Stimulated activated naive CD8-positive, alpha-beta T cell treated with anti-CD3 and anti-CD28 coated beads, Interleukin-15, Interleukin-2, amounts not matched to agents 100 ng/mL and 50 ng/mL, for 24 hours (primary cell): Measurements from ENCODE around the gene GZMM.
A peak's percentile ranks its signal among the peaks of the same experiment; 100 is the strongest.

Experiments
- H3K27ac Mint-ChIP-seq: one replicate; pipeline ENCODE4 v1.8.0; 2021; ENCODE audit warnings: mild to moderate bottlenecking, mixed read lengths
- H3K27me3 Mint-ChIP-seq: one replicate; pipeline ENCODE4 v1.8.0; 2021; ENCODE audit warnings: mixed read lengths
- H3K36me3 Mint-ChIP-seq: one replicate; pipeline ENCODE4 v1.8.0; 2021; ENCODE audit warnings: low read depth, mixed read lengths
- H3K4me1 Mint-ChIP-seq: one replicate; pipeline ENCODE4 v1.8.0; 2021; ENCODE audit warnings: low read depth, mixed read lengths
- H3K4me3 Mint-ChIP-seq: one replicate; pipeline ENCODE4 v1.8.0; 2021; ENCODE audit warnings: mild to moderate bottlenecking, mixed read lengths
- H3K9me3 Mint-ChIP-seq: one replicate; pipeline ENCODE4 v1.8.0; 2021; ENCODE audit warnings: mixed read lengths

Gene GZMM

DNA sequence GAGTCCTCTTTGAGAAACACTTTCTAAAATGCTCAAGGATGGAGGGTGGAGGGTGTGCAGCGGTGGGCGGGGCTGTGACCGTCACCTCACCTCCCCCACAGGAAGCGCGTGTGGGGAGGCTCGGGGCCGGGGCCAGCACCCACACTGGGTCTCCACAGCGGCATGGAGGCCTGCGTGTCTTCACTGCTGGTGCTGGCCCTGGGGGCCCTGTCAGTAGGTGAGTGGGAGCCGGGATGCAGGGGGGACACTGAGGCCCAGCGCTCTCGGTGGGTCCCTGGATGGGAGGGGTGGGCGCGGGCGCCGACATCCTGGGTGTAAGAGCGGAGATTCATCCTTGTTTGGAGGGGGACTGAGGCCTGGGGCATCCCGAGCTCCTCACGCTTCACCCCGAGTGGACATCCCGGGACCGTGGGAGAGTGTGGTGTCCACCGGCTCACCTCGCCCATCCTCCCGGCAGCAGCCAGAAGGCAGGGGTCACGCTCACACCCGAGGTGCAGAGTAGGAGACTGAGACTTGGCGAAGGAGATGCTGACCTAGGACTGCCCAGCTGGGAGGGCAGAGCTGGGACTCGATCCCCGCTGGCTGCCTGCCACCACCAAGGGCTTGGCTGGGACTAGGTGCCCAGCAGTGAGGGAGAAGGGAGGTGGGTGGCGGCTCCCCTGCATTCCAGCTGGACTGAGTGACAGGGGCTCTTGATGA, at the start of gene GZMM:
TSS of gene GZMM (plus strand) at position 144 of the 699 bp plus-strand sequence. CDS start at position 163, 19 bp downstream.
- Mint-ChIP-seq H3K36me3 (no peaks in the 10 kb centered on the region), H3K27me3 (no peaks in the 10 kb centered on the region), H3K4me1 (peaks cover 18% of the 10 kb centered on the region), H3K4me3 (peak within 1 kb of the TSS; percentile 85), H3K9me3 (no peaks in the 10 kb centered on the region), H3K27ac (peak within 1 kb of the TSS; percentile 83)

DNA sequence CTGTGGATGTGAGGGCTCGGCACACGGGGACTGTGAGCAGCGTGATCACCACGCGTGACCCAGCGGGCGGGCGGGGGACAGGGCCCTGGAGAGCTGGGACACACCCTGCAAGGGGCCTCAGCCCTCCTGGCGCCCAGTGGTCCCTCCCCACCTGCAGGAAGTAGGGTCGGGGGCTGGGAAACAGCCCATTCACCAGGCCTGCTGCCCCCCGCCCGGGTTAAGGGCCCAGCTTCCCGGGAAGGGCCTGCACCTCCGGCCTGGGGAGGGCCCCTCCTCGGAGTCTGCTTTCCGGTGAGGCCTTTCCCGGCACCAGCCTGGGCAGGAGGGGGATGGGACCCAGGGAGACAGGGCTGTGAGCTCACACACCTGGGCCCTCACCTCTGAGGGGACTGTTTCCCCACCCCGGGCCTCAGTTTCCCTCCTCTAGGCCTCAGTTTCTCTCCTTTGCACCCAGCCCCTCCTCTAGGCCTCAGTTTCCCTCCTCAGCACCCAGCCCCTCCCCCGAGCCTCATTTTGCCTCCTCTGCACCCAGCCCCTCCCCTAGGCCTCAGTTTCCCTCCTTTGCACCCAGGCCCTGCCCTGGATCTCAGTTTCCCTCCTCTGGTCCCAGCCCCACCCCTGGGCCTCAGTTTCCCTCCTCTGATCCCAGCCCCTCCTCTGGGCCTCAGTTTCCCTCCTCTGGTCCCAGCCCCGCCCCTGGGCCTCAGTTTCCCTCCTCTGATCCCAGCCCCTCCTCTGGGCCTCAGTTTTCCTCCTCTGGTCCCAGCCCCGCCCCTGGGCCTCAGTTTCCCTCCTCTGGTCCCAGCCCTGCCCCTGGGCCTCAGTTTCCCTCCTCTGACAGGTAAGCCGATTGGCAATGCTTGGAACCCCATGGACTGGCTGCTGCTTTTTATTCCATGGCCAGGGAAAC, 49.4 kb upstream of the GZMM start:
- Mint-ChIP-seq H3K4me1 (peaks cover 17% of the 10 kb centered on the region), H3K27me3 (peaks cover 5% of the 10 kb centered on the region), H3K36me3 (no peaks in the 10 kb centered on the region), H3K9me3 (no peaks in the 10 kb centered on the region), H3K4me3 (no peak overlapping the region), H3K27ac (no peak overlapping the region)

DNA sequence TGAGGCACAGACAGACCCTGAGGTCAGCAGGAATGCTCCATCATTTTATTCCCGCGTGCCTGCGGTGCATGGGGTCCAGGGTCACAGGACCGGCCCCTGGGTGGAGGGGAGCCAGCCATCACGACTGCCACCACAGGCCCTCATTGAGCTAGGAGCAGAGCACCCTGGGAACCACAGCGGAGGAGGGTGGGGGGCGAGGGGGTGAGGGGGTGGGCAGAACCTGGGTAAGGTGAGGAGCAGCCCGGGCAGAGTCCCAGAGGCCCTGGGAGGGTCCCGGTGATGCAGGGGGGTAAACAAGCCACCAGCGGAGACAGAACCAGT, 48.8 kb upstream of the GZMM start:
- Mint-ChIP-seq H3K4me3 (no peak overlapping the region), H3K27me3 (peaks cover 7% of the 10 kb centered on the region), H3K36me3 (no peaks in the 10 kb centered on the region), H3K4me1 (peaks cover 11% of the 10 kb centered on the region), H3K27ac (no peak overlapping the region), H3K9me3 (no peaks in the 10 kb centered on the region)

DNA sequence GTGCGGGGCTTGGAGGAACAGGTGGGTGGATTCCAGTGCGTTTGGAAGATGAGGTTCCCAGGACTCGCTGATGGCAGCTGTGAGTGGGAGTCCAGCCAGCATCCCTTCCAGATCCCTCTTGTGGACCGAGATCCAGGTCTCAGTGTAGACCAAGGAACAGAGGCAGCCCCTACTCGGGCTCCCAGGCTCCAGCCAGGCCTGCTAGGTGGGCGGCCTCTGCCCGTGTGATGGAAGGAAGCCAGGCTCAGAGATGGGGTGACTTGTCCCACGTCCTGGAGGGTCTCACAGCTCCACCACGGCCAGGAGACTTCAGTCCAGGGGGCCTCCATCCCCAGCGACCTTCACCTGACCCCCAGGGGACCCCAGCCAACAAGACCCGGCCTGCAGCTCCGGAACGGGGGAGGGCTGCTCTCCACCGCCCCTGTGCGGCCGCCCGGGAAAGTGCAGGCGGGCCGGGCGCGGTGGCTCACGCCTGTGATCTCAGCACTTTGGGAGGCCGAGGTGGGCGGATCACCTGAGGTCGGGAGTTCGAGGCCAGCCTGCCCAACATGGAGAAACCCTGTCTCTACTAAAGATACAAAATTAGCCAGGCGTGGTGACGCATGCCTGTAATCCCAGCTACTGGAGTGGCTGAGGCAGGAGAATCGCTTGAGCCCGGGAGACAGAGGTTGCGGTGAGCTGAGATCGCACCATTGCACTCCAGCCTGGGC, 48.3 kb upstream of the GZMM start:
- no peak overlapping the region for H3K27ac Mint-ChIP-seq
- H3K27me3 Mint-ChIP-seq: peaks cover 7% of the 10 kb centered on the region
- no peaks in the 10 kb centered on the region for H3K9me3 Mint-ChIP-seq
- H3K4me3 Mint-ChIP-seq: no peak overlapping the region
- H3K36me3 Mint-ChIP-seq: no peaks in the 10 kb centered on the region
- H3K4me1 Mint-ChIP-seq: peaks cover 7% of the 10 kb centered on the region

DNA sequence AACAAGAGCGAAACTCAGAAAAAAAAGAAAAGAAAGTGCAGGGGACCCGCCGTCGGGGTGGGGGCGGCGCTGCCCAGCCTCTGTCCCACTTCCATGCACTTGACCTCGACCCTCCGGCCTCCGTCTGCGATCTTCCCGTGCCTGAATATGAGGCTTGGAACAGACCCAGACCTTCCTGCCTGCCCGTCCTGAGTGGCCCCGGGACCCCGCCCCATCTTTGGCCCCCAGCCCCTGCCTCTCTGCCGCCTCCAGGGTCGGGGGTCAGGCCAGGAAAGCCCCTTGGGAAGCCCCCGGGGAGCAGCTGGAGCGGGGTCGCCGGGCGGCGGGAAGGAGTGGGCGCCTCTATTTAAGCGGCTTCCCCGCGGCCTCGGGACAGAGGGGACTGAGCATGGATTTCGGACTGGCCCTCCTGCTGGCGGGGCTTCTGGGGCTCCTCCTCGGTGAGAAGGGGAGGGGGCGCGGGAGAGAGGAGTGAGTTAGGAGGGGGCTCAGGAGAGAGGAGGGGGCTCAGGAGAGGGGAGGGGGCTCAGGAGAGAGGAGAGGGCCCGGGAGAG, 47.7 kb upstream of the GZMM start, which contains the start of gene MADCAM1:
TSS of gene MADCAM1 (plus strand) at position 375 of the 554 bp plus-strand sequence. CDS start at position 389, 14 bp downstream.
- Mint-ChIP-seq H3K4me1 (peaks cover 7% of the 10 kb centered on the region), H3K9me3 (no peaks in the 10 kb centered on the region), H3K27ac (no peak within 1 kb of the TSS), H3K27me3 (peaks cover 7% of the 10 kb centered on the region), H3K4me3 (no peak within 1 kb of the TSS), H3K36me3 (no peaks in the 10 kb centered on the region)

DNA sequence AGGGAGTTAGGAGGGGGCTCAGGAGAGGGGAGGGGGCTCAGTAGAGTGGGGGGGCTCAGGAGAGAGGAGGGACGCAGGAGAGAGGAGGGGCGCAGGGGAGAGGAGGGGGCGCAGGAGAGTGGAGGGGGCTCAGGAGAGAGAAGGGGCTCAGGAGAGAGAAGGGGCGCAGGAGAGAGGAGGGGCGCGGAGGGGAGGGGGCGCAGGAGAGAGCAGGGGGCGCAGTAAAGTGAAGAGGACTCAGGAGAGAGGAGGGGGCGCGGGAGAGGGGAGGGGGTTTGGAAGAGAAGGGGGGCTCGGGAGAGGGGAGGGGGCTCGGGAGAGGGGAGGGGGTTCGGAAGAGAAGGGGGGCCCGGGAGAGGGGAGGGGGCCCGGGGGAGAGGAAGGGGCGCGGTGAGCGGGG, 46.9 kb upstream of the GZMM start:
- H3K4me3 Mint-ChIP-seq: no peak overlapping the region
- H3K27ac Mint-ChIP-seq: no peak overlapping the region
- peaks cover 7% of the 10 kb centered on the region for H3K4me1 Mint-ChIP-seq
- peaks cover 7% of the 10 kb centered on the region for H3K27me3 Mint-ChIP-seq
- H3K9me3 Mint-ChIP-seq: no peaks in the 10 kb centered on the region
- no peaks in the 10 kb centered on the region for H3K36me3 Mint-ChIP-seq

DNA sequence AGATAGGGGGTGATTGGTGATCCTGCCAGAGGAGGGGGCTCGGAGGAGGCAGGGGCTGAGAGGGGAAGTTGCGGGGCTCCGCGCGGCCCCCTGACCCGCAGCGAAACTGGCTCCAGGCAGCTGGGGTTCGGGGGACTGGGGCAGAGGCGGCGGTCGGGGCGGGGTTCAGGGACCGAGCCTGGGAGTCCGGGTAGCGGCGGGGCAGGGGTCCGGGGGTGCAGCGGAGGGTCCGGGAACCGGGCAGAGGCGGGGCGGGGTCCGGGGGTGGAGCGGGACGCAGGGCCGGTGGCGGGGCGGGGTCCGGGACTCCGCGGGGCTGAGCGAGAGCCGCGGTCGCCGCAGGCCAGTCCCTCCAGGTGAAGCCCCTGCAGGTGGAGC, 46.4 kb upstream of the GZMM start:
- H3K4me3 Mint-ChIP-seq: no peak overlapping the region

DNA sequence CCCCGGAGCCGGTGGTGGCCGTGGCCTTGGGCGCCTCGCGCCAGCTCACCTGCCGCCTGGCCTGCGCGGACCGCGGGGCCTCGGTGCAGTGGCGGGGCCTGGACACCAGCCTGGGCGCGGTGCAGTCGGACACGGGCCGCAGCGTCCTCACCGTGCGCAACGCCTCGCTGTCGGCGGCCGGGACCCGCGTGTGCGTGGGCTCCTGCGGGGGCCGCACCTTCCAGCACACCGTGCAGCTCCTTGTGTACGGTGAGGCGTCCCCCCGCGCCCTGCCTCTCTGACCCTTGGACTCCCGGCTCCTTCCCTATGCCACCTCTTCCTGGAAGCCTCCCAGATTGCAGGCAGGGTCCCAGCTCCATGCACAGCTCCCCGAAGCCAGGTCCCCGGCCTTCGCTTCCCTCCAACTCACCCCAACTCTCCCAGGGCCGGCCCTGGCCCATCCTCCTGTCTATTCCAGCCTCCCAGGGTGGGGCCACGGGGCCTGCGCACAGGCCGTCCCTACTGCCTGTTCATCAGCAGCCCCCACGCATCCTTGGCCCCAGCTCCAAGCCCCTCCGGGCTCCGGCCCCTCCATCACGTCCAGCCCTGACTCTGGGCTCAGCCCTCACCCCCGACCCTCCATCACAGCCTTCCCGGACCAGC, 45.9 kb upstream of the GZMM start:
- Mint-ChIP-seq H3K4me1 (peaks cover 13% of the 10 kb centered on the region), H3K27ac (no peak overlapping the region), H3K9me3 (no peaks in the 10 kb centered on the region), H3K36me3 (no peaks in the 10 kb centered on the region), H3K27me3 (peaks cover 7% of the 10 kb centered on the region), H3K4me3 (no peak overlapping the region)

More for the DNA sequence above, 46.4 kb upstream of the GZMM start:
- H3K36me3 Mint-ChIP-seq: no peaks in the 10 kb centered on the region
- no peak overlapping the region for H3K27ac Mint-ChIP-seq
- H3K4me1 Mint-ChIP-seq: peaks cover 8% of the 10 kb centered on the region
- peaks cover 7% of the 10 kb centered on the region for H3K27me3 Mint-ChIP-seq
- no peaks in the 10 kb centered on the region for H3K9me3 Mint-ChIP-seq

DNA sequence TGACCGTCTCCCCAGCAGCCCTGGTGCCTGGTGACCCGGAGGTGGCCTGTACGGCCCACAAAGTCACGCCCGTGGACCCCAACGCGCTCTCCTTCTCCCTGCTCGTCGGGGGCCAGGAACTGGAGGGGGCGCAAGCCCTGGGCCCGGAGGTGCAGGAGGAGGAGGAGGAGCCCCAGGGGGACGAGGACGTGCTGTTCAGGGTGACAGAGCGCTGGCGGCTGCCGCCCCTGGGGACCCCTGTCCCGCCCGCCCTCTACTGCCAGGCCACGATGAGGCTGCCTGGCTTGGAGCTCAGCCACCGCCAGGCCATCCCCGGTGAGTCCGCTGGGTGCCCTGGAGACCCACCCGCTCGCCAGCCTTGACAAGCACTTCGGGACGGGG, 45.4 kb upstream of the GZMM start:
- Mint-ChIP-seq H3K4me1 (peaks cover 13% of the 10 kb centered on the region), H3K27me3 (peaks cover 7% of the 10 kb centered on the region), H3K27ac (no peak overlapping the region), H3K4me3 (no peak overlapping the region), H3K36me3 (no peaks in the 10 kb centered on the region), H3K9me3 (no peaks in the 10 kb centered on the region)

DNA sequence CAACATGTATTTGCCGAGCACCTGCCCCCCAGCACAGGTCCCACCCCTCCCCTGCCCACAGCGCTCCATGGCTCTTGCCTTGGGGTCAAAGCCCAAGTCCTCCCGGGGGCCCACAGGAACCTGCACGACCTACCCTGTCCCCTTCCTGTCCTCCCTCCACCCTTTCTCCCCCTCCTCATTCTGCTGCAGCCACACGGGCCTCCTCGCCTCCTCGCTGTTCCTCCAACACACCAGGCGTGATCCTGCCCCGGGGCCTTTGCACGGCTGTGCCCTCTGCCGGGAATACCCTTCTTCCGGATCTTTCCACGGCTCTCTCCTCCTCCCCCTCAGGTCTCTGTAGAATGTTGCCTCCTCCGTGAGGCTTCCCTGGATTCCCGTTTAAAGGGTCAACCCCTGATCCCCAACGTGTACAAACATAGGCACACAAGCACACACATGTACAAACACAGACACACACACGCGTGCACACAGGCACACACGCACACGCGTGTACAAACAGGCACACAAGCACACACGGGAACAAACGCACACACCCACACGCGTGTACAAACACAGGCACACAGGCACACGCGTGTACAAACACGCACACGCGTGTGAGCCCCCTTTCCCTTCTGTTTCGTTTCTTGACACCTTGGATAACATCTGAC, 44.8 kb upstream of the GZMM start:
- no peaks in the 10 kb centered on the region for H3K36me3 Mint-ChIP-seq
- H3K4me3 Mint-ChIP-seq: no peak overlapping the region
- no peaks in the 10 kb centered on the region for H3K9me3 Mint-ChIP-seq
- H3K27me3 Mint-ChIP-seq: peaks cover 7% of the 10 kb centered on the region
- H3K27ac Mint-ChIP-seq: no peak overlapping the region
- peaks cover 9% of the 10 kb centered on the region for H3K4me1 Mint-ChIP-seq

DNA sequence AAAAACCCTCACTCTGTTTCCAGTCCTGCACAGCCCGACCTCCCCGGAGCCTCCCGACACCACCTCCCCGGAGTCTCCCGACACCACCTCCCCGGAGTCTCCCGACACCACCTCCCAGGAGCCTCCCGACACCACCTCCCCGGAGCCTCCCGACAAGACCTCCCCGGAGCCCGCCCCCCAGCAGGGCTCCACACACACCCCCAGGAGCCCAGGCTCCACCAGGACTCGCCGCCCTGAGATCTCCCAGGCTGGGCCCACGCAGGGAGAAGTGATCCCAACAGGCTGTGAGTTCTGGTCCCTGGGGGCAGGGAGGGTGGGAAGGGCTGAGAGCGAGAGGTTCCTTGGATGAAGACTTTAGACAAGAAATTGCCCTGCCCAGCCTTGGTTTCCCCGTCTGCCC, 42.2 kb upstream of the GZMM start:
- H3K27me3 Mint-ChIP-seq: peaks cover 7% of the 10 kb centered on the region
- no peak overlapping the region for H3K4me3 Mint-ChIP-seq
- H3K27ac Mint-ChIP-seq: no peak overlapping the region
- no peaks in the 10 kb centered on the region for H3K9me3 Mint-ChIP-seq
- H3K4me1 Mint-ChIP-seq: peaks cover 9% of the 10 kb centered on the region
- H3K36me3 Mint-ChIP-seq: no peaks in the 10 kb centered on the region

DNA sequence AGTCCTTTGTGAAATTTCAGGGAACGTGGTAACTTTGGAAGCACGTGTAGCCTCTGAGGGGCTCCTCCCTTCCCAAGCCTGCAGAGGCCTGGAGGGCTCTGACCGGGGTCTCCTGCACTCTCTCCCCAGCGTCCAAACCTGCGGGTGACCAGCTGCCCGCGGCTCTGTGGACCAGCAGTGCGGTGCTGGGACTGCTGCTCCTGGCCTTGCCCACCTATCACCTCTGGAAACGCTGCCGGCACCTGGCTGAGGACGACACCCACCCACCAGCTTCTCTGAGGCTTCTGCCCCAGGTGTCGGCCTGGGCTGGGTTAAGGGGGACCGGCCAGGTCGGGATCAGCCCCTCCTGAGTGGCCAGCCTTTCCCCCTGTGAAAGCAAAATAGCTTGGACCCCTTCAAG, 39.2 kb upstream of the GZMM start:
- Mint-ChIP-seq H3K4me1 (peaks cover 26% of the 10 kb centered on the region), H3K36me3 (no peaks in the 10 kb centered on the region), H3K9me3 (no peaks in the 10 kb centered on the region), H3K4me3 (no peak overlapping the region), H3K27me3 (peaks cover under 1% of the 10 kb centered on the region), H3K27ac (no peak overlapping the region)

DNA sequence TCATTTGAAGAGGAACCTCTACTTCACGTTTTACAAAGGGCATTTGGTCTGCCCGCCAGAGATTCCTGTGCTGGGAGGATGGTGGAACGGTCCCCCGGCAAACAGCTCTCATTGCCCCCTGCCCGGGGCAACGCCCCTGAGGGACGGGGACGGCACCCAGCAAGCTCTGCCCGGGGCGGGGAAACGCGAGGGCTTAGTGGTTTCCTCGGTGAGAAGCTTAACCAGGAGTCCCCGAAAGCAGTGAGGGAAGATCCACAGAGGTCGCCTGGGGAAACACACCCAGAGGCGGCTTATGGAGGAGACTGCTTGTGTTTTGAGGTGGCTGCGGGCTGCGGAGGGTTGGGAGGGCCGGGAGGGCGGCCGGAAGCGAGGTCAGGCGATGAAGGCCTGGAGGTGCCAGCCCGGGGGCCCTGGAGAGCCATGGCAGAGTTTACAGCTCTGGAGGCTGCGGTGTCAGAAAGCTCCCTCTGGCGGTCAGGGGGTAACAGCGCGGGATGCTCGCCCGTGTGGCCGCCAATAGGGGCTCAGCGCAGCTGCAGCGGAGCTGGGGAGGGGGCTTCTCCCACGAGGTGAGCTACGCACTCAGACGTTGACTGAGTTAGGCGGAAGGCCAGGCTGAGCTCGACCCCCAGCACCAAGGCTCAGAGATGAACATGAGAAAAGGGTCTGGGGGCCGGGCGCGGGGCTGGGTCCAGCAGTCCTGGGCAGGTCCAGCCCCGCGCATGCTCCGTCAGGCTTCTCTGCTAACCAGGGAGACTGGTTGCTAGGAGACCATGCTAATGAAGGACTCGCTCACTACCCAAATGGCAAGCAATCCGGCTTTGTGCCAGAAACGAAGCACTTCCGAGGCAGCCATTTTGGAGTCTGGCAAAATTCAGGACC, 37.2 kb upstream of the GZMM start:
- Mint-ChIP-seq H3K4me1 (peaks cover 43% of the 10 kb centered on the region), H3K27me3 (no peaks in the 10 kb centered on the region), H3K27ac (peak overlapping the region; percentile 100), H3K9me3 (no peaks in the 10 kb centered on the region), H3K4me3 (peak overlapping the region; percentile 98), H3K36me3 (no peaks in the 10 kb centered on the region)
